ENCODE results near the gene FAM163B.

FAM163B gene

GRCh38 chr9:133553123-133553522 lies 56.1 kb downstream of the FAM163B start:
- no peaks in the 10 kb centered on the region for H3K79me2 ChIP-seq (ENCODE audit: control insufficient read depth, low read length)
- H4K20me1 ChIP-seq (ENCODE audit: control insufficient read depth, insufficient read depth, low read depth, low read length) = no peaks in the 10 kb centered on the region
- no peaks in the 10 kb centered on the region for H3K9me3 ChIP-seq (ENCODE audit: control insufficient read depth, insufficient read depth, low read length)
- TF ChIP-seq, protein P1, sequence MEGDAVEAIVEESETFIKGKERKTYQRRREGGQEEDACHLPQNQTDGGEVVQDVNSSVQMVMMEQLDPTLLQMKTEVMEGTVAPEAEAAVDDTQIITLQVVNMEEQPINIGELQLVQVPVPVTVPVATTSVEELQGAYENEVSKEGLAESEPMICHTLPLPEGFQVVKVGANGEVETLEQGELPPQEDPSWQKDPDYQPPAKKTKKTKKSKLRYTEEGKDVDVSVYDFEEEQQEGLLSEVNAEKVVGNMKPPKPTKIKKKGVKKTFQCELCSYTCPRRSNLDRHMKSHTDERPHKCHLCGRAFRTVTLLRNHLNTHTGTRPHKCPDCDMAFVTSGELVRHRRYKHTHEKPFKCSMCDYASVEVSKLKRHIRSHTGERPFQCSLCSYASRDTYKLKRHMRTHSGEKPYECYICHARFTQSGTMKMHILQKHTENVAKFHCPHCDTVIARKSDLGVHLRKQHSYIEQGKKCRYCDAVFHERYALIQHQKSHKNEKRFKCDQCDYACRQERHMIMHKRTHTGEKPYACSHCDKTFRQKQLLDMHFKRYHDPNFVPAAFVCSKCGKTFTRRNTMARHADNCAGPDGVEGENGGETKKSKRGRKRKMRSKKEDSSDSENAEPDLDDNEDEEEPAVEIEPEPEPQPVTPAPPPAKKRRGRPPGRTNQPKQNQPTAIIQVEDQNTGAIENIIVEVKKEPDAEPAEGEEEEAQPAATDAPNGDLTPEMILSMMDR (IDR thresholded peaks at IDR 0.05; ENCODE audit: low read depth, low read length, poor library complexity, severe bottlenecking) = no peak
- no peak for TF ChIP-seq EZH2phosphoT487 (IDR thresholded peaks at IDR 0.05; ENCODE audit: borderline replicate concordance, low read length)
- H3K9me2 ChIP-seq (replicated peaks; ENCODE audit: control insufficient read depth, low read length) = no peaks in the 10 kb centered on the region
- no peak overlapping the region for H3K27ac ChIP-seq (ENCODE audit: low read depth, low read length)
- H3K4me2 ChIP-seq (ENCODE audit: low read length) = no peak overlapping the region
- H3K27me3 ChIP-seq (ENCODE audit: control insufficient read depth, low read length) = peaks cover 5% of the 10 kb centered on the region
- peaks cover 28% of the 10 kb centered on the region for H3K4me1 ChIP-seq (ENCODE audit: control insufficient read depth, low read length)
- H3K4me3 ChIP-seq (ENCODE audit: low read length) = no peak overlapping the region
- no peaks in the 10 kb centered on the region for H3K36me3 ChIP-seq (ENCODE audit: control insufficient read depth, low read length)
- H3F3A ChIP-seq (ENCODE audit: control insufficient read depth, insufficient read depth) = no peaks in the 10 kb centered on the region

DNA sequence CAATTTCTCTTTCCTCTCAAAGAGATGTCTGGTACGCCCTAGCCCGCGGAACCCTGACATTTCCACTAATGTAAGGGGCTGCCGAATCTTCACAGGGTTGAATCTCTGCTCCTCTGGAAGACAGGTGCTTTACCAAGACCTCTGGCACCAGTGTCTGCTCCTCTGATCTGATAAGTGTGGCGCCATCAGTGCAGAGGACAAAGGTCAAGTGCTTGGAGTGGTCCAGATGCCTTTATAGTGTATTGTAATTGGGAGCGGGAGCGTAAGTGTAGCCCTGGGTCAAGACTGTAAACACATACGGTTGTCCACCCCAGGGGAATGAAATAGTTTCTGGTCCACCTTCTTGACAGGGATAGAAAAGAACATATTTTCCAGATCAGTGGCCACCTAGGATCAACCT lies 57.0 kb downstream of the FAM163B start:
- no peaks in the 10 kb centered on the region for H3K9me2 ChIP-seq (replicated peaks; ENCODE audit: control insufficient read depth, low read length)
- no peak overlapping the region for H3K27ac ChIP-seq (ENCODE audit: low read depth, low read length)
- no peaks in the 10 kb centered on the region for H3K36me3 ChIP-seq (ENCODE audit: control insufficient read depth, low read length)
- peaks cover 5% of the 10 kb centered on the region; the same call in 1 of the 2 replicates for H3K27me3 ChIP-seq (ENCODE audit: control insufficient read depth, low read length)
- H3F3A ChIP-seq (ENCODE audit: control insufficient read depth, insufficient read depth) = no peaks in the 10 kb centered on the region
- TF ChIP-seq EZH2phosphoT487 (IDR thresholded peaks at IDR 0.05; ENCODE audit: borderline replicate concordance, low read length) = no peak
- TF ChIP-seq, protein P1 (IDR thresholded peaks at IDR 0.05; ENCODE audit: low read depth, low read length, poor library complexity, severe bottlenecking) = no peak
- H4K20me1 ChIP-seq (ENCODE audit: control insufficient read depth, insufficient read depth, low read depth, low read length) = no peaks in the 10 kb centered on the region
- no peaks in the 10 kb centered on the region for H3K79me2 ChIP-seq (ENCODE audit: control insufficient read depth, low read length)
- peaks cover 19% of the 10 kb centered on the region for H3K4me1 ChIP-seq (ENCODE audit: control insufficient read depth, low read length)
- no peaks in the 10 kb centered on the region for H3K9me3 ChIP-seq (ENCODE audit: control insufficient read depth, insufficient read depth, low read length)
- H3K4me3 ChIP-seq (ENCODE audit: low read length) = no peak overlapping the region
- no peak overlapping the region for H3K4me2 ChIP-seq (ENCODE audit: low read length)

GRCh38 chr9:133551446-133551845 lies 57.7 kb downstream of the FAM163B start:
- H3K9me3 ChIP-seq (ENCODE audit: control insufficient read depth, insufficient read depth, low read length) = no peaks in the 10 kb centered on the region
- H3K27me3 ChIP-seq (ENCODE audit: control insufficient read depth, low read length) = peaks cover 5% of the 10 kb centered on the region; the same call in 1 of the 2 replicates
- H3K27ac ChIP-seq (ENCODE audit: low read depth, low read length) = no peak overlapping the region
- no peak for TF ChIP-seq EZH2phosphoT487 (IDR thresholded peaks at IDR 0.05; ENCODE audit: borderline replicate concordance, low read length)
- TF ChIP-seq, protein P1 (IDR thresholded peaks at IDR 0.05; ENCODE audit: low read depth, low read length, poor library complexity, severe bottlenecking) = no peak
- no peak overlapping the region for H3K4me2 ChIP-seq (ENCODE audit: low read length)
- H3F3A ChIP-seq (ENCODE audit: control insufficient read depth, insufficient read depth) = no peaks in the 10 kb centered on the region
- no peak overlapping the region for H3K4me3 ChIP-seq (ENCODE audit: low read length)
- no peaks in the 10 kb centered on the region for H4K20me1 ChIP-seq (ENCODE audit: control insufficient read depth, insufficient read depth, low read depth, low read length)
- no peaks in the 10 kb centered on the region for H3K36me3 ChIP-seq (ENCODE audit: control insufficient read depth, low read length)
- peaks cover 11% of the 10 kb centered on the region for H3K4me1 ChIP-seq (ENCODE audit: control insufficient read depth, low read length)
- H3K9me2 ChIP-seq (replicated peaks; ENCODE audit: control insufficient read depth, low read length) = no peaks in the 10 kb centered on the region
- no peaks in the 10 kb centered on the region for H3K79me2 ChIP-seq (ENCODE audit: control insufficient read depth, low read length)

All from DOHH2 (cell line).